ENCODE data around the gene GGCX.

- no peak for TF ChIP-seq CTCF (conservative IDR thresholded peaks at IDR 0.05; ENCODE audit: low read depth, low read length)
- TF ChIP-seq EZH2 (IDR thresholded peaks at IDR 0.05; ENCODE audit: borderline replicate concordance, low read depth, low read length, poor library complexity, severe bottlenecking), result no peak
Observed at GRCh38 chr2:85600951-85601770, 39.9 kb upstream of the GGCX start.
